Stomach (tissue), 4 donors: ENCODE data around the gene RTN4RL1.

Source experiments
- CTCF ChIP-seq, 7 experiments: fragments of 450-650 bp in 4 of 7; fragments of 200-600 bp in 3 of 7; sonication (generic) in 3 of 7; IDR thresholded peaks; one replicate each; pipeline ENCODE4 v1.5.1; 2016 to 2019; ENCODE audit warnings: antibody characterized with exemption in 7 of 7, control low read depth in 2 of 7, mild to moderate bottlenecking in 1 of 7
- POLR2AphosphoS5 ChIP-seq, 3 donors: sonication (generic); formaldehyde crosslinking; IDR thresholded peaks; one replicate each; pipeline ENCODE4 v1.6.1; 2016; ENCODE audit warnings: antibody characterized with exemption in 3 of 3

- no peak for TF ChIP-seq CTCF (IDR thresholded peaks at IDR 0.05)
- no peak for TF ChIP-seq POLR2AphosphoS5 (IDR thresholded peaks at IDR 0.05)
Measured at GRCh38 chr17:2054262-2054511, 29.1 kb upstream of the RTN4RL1 start.
